Activated naive CD4-positive, alpha-beta T cell treated with anti-CD3 and anti-CD28 coated beads, Interleukin-2, amount 10 ng/mL, durations not matched to agents 7 days and 5 days (primary cell): ENCODE results near the gene GNAZ.
"Not testable (repeated sequence)": the region's sequence is repeated elsewhere in the genome, so short reads cannot be mapped to it uniquely, and the experiment has no call there.

Source experiments
- CTCF ChIA-PET: fragments of 350-600 bp; sonication (Branson Sonifier 250); formaldehyde crosslinking; loops from one replicate; lab custom pipeline; 2021; ENCODE audit warnings: antibody characterized with exemption; lab: Charles Lee
- DNase-seq: peaks from one replicate; pipeline ENCODE4 v3.0.0-alpha.2; 2020
- H3K27ac Mint-ChIP-seq: one replicate; pipeline ENCODE4 v1.8.0; 2021; ENCODE audit warnings: mild to moderate bottlenecking, moderate library complexity, mixed read lengths
- H3K27me3 Mint-ChIP-seq: one replicate; pipeline ENCODE4 v1.8.0; 2021; ENCODE audit warnings: mild to moderate bottlenecking, mixed read lengths
- H3K36me3 Mint-ChIP-seq: one replicate; pipeline ENCODE4 v1.8.0; 2021; ENCODE audit warnings: mixed read lengths
- H3K4me1 Mint-ChIP-seq: one replicate; pipeline ENCODE4 v1.8.0; 2021; ENCODE audit warnings: mixed read lengths
- H3K4me3 Mint-ChIP-seq: one replicate; pipeline ENCODE4 v1.8.0; 2021; ENCODE audit warnings: mild to moderate bottlenecking, moderate library complexity, mixed read lengths
- H3K9me3 Mint-ChIP-seq: one replicate; pipeline ENCODE4 v1.8.0; 2021; ENCODE audit warnings: mixed read lengths

Gene GNAZ

GRCh38 chr22:23035557-23036277, 34.6 kb upstream of the GNAZ start:
- DNase-seq = no peak
- CTCF ChIA-PET = interaction anchor here (1.3 kb wide), 1 partner anchor 78 kb away, joined by 4 read pairs; no protein-coding TSS in a partner anchor
- Mint-ChIP-seq H3K9me3 (no peaks in the 10 kb centered on the region), H3K4me3 (no peak overlapping the region), H3K36me3 (no peaks in the 10 kb centered on the region), H3K4me1 (peaks cover 7% of the 10 kb centered on the region), H3K27ac (no peak overlapping the region), H3K27me3 (peaks cover 50% of the 10 kb centered on the region)

- Mint-ChIP-seq H3K27ac (no peak overlapping the region), H3K4me1 (peaks cover 7% of the 10 kb centered on the region), H3K27me3 (peaks cover 52% of the 10 kb centered on the region), H3K9me3 (no peaks in the 10 kb centered on the region), H3K36me3 (no peaks in the 10 kb centered on the region), H3K4me3 (no peak overlapping the region)
- no peak for DNase-seq
- CTCF ChIA-PET = interaction anchor here (1.3 kb wide), 1 partner anchor 79 kb away, joined by 4 read pairs; no protein-coding TSS in a partner anchor
Measured at GRCh38 chr22:23036684-23037428, 33.5 kb upstream of the GNAZ start.

GRCh38 chr22:23037429-23038333, 32.6 kb upstream of the GNAZ start:
- H3K27me3 Mint-ChIP-seq = peaks cover 52% of the 10 kb centered on the region
- peaks cover 7% of the 10 kb centered on the region for H3K4me1 Mint-ChIP-seq
- no peak overlapping the region for H3K4me3 Mint-ChIP-seq
- H3K27ac Mint-ChIP-seq = no peak overlapping the region
- no peaks in the 10 kb centered on the region for H3K36me3 Mint-ChIP-seq
- DNase-seq = no peak
- CTCF ChIA-PET = no interaction called here
- H3K9me3 Mint-ChIP-seq = no peaks in the 10 kb centered on the region

- no peak for DNase-seq
- Mint-ChIP-seq H3K27me3 (peaks cover 46% of the 10 kb centered on the region), H3K9me3 (no peaks in the 10 kb centered on the region), H3K4me3 (no peak overlapping the region), H3K4me1 (peaks cover 7% of the 10 kb centered on the region), H3K27ac (no peak overlapping the region), H3K36me3 (no peaks in the 10 kb centered on the region)
- CTCF ChIA-PET = no interaction called here
Measured at GRCh38 chr22:23038334-23038642, 32.0 kb upstream of the GNAZ start.

GRCh38 chr22:23038902-23039301, 31.4 kb upstream of the GNAZ start:
- Mint-ChIP-seq H3K27me3 (peaks cover 40% of the 10 kb centered on the region), H3K9me3 (no peaks in the 10 kb centered on the region), H3K36me3 (no peaks in the 10 kb centered on the region), H3K4me3 (no peak overlapping the region), H3K4me1 (peaks cover 7% of the 10 kb centered on the region), H3K27ac (no peak overlapping the region)
- DNase-seq = no peak
- CTCF ChIA-PET = no interaction called here

GRCh38 chr22:23042179-23042578, 28.1 kb upstream of the GNAZ start:
- Mint-ChIP-seq H3K27ac (no peak overlapping the region), H3K27me3 (peaks cover 39% of the 10 kb centered on the region), H3K4me3 (no peak overlapping the region), H3K4me1 (no peaks in the 10 kb centered on the region), H3K36me3 (peaks cover 2% of the 10 kb centered on the region), H3K9me3 (peaks cover 8% of the 10 kb centered on the region)
- CTCF ChIA-PET = no interaction called here
- no peak for DNase-seq

GRCh38 chr22:23044570-23044969, 25.7 kb upstream of the GNAZ start:
- H3K27me3 Mint-ChIP-seq = peaks cover 38% of the 10 kb centered on the region
- H3K27ac Mint-ChIP-seq = no peak overlapping the region
- H3K4me1 Mint-ChIP-seq = no peaks in the 10 kb centered on the region
- CTCF ChIA-PET = no interaction called here
- peaks cover 12% of the 10 kb centered on the region for H3K9me3 Mint-ChIP-seq
- no peak for DNase-seq
- H3K4me3 Mint-ChIP-seq = no peak overlapping the region
- peaks cover 6% of the 10 kb centered on the region for H3K36me3 Mint-ChIP-seq

GRCh38 chr22:23045461-23045860, 24.9 kb upstream of the GNAZ start:
- Mint-ChIP-seq H3K4me1 (no peaks in the 10 kb centered on the region), H3K27ac (no peak overlapping the region), H3K9me3 (peaks cover 12% of the 10 kb centered on the region), H3K4me3 (no peak overlapping the region), H3K27me3 (peaks cover 44% of the 10 kb centered on the region), H3K36me3 (peaks cover 6% of the 10 kb centered on the region)
- no peak for DNase-seq
- CTCF ChIA-PET = no interaction called here

- peaks cover 12% of the 10 kb centered on the region for H3K9me3 Mint-ChIP-seq
- H3K27ac Mint-ChIP-seq = no peak overlapping the region
- CTCF ChIA-PET = no interaction called here
- peaks cover 50% of the 10 kb centered on the region for H3K27me3 Mint-ChIP-seq
- no peak overlapping the region for H3K4me3 Mint-ChIP-seq
- peaks cover 6% of the 10 kb centered on the region for H3K36me3 Mint-ChIP-seq
- H3K4me1 Mint-ChIP-seq = no peaks in the 10 kb centered on the region
- DNase-seq = no peak
Measured at GRCh38 chr22:23047265-23047664, 23.1 kb upstream of the GNAZ start.

- CTCF ChIA-PET = no interaction called here
- H3K9me3 Mint-ChIP-seq = peaks cover 12% of the 10 kb centered on the region
Measured at GRCh38 chr22:23047742-23048141, 22.6 kb upstream of the GNAZ start.

GRCh38 chr22:23050546-23050945, 19.8 kb upstream of the GNAZ start:
- H3K4me3 Mint-ChIP-seq, DNase-seq, H3K27ac Mint-ChIP-seq, H3K4me1 Mint-ChIP-seq, CTCF ChIA-PET, H3K36me3 Mint-ChIP-seq: not testable (repeated sequence)
- Mint-ChIP-seq H3K27me3 (peaks cover 66% of the 10 kb centered on the region), H3K9me3 (peaks cover 12% of the 10 kb centered on the region)

More at GRCh38 chr22:23047742-23048141, 22.6 kb upstream of the GNAZ start:
- H3K4me1 Mint-ChIP-seq = no peaks in the 10 kb centered on the region
- DNase-seq = no peak
- no peak overlapping the region for H3K4me3 Mint-ChIP-seq
- no peak overlapping the region for H3K27ac Mint-ChIP-seq
- peaks cover 6% of the 10 kb centered on the region for H3K36me3 Mint-ChIP-seq
- peaks cover 50% of the 10 kb centered on the region for H3K27me3 Mint-ChIP-seq

GRCh38 chr22:23053051-23053707, 17.1 kb upstream of the GNAZ start:
- peaks cover 65% of the 10 kb centered on the region for H3K27me3 Mint-ChIP-seq
- CTCF ChIA-PET = no interaction called here
- H3K9me3 Mint-ChIP-seq = no peaks in the 10 kb centered on the region
- no peak overlapping the region for H3K4me3 Mint-ChIP-seq
- H3K36me3 Mint-ChIP-seq = no peaks in the 10 kb centered on the region
- no peak for DNase-seq
- H3K4me1 Mint-ChIP-seq = no peaks in the 10 kb centered on the region
- no peak overlapping the region for H3K27ac Mint-ChIP-seq

GRCh38 chr22:23053912-23054530, 16.3 kb upstream of the GNAZ start:
- Mint-ChIP-seq H3K36me3 (no peaks in the 10 kb centered on the region), H3K27ac (no peak overlapping the region), H3K4me3 (no peak overlapping the region), H3K9me3 (no peaks in the 10 kb centered on the region), H3K4me1 (no peaks in the 10 kb centered on the region), H3K27me3 (peaks cover 68% of the 10 kb centered on the region)
- DNase-seq = no peak
- CTCF ChIA-PET = no interaction called here
